ENCODE data around the gene FRS3.

- TF ChIP-seq POLR2A (IDR thresholded peaks at IDR 0.05) (no peak), CTCF (IDR thresholded peaks at IDR 0.05) (no peak)
These were observed 34.3 kb upstream of the FRS3 start for GRCh38 chr6:41813956-41814355.
